OCI-LY7 (cell line): ENCODE measurements around the gene SPATA2L.

ENCODE experiments used
- CTCF ChIP-seq: fragments of 200-600 bp; sonication (generic); conservative IDR thresholded peaks from 2 replicates; pipeline ENCODE4 v1.5.1; 2014; ENCODE audit warnings: mild to moderate bottlenecking, antibody characterized with exemption, low read length, moderate library complexity, mixed read lengths
- EZH2phosphoT487 ChIP-seq: fragments of 200-600 bp; sonication (generic); IDR thresholded peaks from 2 replicates; pipeline ENCODE4 v1.6.1; 2018; ENCODE audit warnings: low read depth, borderline replicate concordance, mild to moderate bottlenecking, mixed run types, antibody characterized with exemption, low read length, moderate library complexity, mixed read lengths

- TF ChIP-seq EZH2phosphoT487 (no peak), CTCF (no peak)
Measured at GRCh38 chr16:89733322-89733721, 31.8 kb upstream of the SPATA2L start.
